Non-pigmented ciliary epithelial cell (primary cell): ENCODE results near the gene SAXO2.
"Not testable (repeated sequence)": the region's sequence is repeated elsewhere in the genome, so short reads cannot be mapped to it uniquely, and the experiment has no call there.

Experiments used
- DNase-seq: peaks from one replicate; pipeline ENCODE4 v3.0.0-alpha.2; 2010; ENCODE audit warnings: low read depth

Gene SAXO2

GRCh38 chr15:82313951-82314768, 51.5 kb downstream of the SAXO2 start:
- DNase-seq = not testable (repeated sequence)

- no peak for DNase-seq
These were observed 52.3 kb downstream of the SAXO2 start for GRCh38 chr15:82314769-82315518.

GRCh38 chr15:82315519-82316246, 53.1 kb downstream of the SAXO2 start:
- DNase-seq = no peak

GRCh38 chr15:82316247-82317090, 53.9 kb downstream of the SAXO2 start:
- DNase-seq = not testable (repeated sequence)

DNA sequence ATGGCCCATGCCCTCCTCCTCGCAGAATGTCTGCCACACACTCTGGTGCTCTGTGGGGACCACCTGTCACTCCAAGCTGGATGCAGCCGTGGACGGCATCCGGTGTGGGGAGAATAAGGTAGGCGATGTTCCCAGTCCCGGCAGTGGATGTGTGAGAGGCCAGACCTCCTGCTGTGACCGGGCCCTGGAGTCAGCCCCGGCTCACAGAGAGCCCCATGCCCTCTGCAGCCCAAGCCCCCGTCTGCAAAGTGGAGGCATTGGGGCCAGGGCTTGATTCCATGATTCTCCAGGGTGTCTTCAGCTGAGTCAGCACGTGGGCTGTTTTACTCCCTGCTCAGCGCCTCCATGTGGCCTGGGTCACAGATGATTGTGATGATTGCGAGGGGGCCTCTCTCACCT, 54.5 kb downstream of the SAXO2 start:
- DNase-seq = no peak

DNA sequence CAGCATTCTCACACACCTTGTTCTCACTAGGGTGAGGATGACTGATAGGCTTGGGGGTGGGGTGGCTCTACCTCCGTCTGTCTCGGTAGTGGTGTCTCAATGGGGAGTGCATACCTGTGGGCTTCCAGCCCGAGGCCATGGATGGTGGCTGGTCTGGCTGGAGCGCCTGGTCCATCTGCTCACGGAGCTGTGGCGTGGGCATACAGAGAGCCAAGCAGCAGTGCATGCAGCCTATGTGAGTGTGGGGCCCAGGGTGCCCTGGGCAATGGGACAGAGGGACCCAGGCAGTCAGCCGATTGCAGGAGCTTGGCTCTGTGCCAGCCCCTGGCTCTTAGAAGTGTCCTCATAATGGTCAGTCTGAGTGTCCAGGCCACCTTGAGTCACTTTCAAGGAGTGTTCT, 54.9 kb downstream of the SAXO2 start:
- DNase-seq = not testable (repeated sequence)

- not testable (repeated sequence) for DNase-seq
These were observed 55.7 kb downstream of the SAXO2 start for GRCh38 chr15:82318281-82318680.

DNA sequence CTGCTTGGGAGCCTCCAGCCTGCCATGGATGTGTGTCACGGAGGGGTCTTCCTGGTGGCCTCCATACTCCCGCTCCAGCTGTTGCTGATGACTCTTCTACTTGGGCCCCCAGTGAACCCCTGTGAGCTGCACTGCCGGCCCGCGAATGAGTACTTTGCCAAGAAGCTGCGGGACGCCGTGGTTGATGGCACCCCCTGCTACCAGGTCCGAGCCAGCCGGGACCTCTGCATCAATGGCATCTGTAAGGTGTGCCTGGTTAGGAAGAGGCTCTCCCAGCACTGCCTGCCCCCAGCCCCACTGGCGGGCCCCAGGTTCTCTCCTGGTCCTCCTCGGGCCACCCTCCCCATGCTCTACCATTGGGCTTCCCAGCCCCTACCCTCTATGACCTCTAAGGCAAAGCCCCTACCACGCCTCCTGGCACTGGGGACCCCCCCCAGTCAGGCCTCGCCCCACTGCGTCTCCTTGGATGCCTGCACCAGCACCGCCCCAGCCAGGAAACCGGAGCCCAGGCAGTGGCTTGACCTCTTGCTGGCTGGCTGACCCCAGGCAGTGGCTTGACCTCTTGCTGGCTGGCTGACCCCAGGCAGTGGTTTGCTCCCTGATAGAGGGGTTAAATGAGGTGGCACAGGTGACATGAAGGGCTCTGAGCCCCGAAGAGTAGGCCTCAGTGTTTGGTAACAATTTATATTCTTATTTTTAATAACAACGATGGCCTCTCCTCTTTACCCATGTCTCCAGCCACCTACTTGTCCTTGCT, 57.1 kb downstream of the SAXO2 start:
- not testable (repeated sequence) for DNase-seq

- DNase-seq = not testable (repeated sequence)
These were observed 58.2 kb downstream of the SAXO2 start for GRCh38 chr15:82320861-82321260.

GRCh38 chr15:82322488-82322887, 59.9 kb downstream of the SAXO2 start:
- not testable (repeated sequence) for DNase-seq

- DNase-seq = not testable (repeated sequence)
These were observed 62.2 kb downstream of the SAXO2 start for GRCh38 chr15:82324831-82325230.

DNA sequence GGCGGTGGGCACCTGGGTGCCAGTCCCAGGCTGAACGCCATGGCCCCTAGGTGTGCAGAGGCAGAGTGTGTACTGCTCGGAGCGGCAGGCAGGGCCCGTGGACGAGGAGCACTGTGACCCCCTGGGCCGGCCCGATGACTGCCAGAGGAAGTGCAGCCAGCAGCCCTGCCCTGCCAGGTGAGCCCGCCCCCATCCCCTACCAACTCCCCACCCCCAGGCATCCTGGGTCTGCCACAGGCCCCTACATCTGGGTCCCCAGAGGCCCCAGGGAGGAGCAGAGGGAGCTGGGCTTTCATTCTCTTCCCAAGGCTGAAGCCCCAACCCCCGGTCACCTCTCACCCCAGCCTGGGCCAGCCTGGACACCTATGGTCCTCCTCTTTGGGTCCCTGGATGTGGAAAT, 63.0 kb downstream of the SAXO2 start:
- DNase-seq = not testable (repeated sequence)

DNA sequence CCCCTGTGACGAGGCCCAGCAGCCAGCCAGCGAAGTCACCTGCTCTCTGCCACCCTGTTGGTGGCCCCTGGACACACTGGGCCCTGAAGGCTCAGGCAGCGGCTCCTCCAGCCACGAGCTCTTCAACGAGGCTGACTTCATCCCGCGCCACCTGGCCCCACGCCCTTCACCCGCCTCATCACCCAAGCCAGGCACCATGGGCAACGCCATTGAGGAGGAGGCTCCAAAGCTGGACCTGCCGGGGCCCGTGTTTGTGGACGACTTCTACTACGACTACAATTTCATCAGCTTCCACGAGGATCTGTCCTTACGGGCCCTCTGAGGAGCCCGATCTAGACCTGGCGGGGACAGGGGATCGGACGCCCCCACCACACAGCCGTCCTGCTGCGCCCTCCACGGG, 64.3 kb downstream of the SAXO2 start:
- DNase-seq = not testable (repeated sequence)

- DNase-seq = not testable (repeated sequence)
These were observed 64.8 kb downstream of the SAXO2 start for GRCh38 chr15:82327372-82327771.

DNA sequence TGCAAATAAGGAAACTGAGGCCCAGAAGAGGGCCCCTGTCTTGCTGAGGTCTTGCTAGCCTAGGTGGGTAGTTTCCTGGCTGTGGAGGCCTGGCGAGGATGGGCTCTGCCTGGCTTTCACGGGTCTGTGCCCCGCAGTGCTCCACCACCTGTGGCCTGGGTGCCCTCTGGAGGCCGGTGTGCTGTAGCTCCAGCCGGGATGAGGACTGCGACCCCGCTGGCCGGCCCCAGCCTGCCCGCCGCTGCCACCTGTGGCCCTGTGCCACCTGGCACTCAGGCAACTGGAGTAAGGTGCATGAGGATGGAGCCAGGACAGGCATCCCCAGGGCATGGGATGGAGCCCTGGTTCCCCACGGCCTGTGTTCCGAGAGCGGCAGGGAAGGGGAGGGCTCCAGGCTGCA, 66.4 kb downstream of the SAXO2 start:
- DNase-seq = not testable (repeated sequence)

GRCh38 chr15:82330921-82331320, 68.3 kb downstream of the SAXO2 start:
- DNase-seq = not testable (repeated sequence)

- not testable (repeated sequence) for DNase-seq
These were observed 69.1 kb downstream of the SAXO2 start for GRCh38 chr15:82331576-82332304.

GRCh38 chr15:82332711-82333602, 70.3 kb downstream of the SAXO2 start:
- not testable (repeated sequence) for DNase-seq
